Suprapubic skin (tissue), 4 donors: ENCODE measurements around the gene ZFHX3. TPM values are rescaled to one million over a fixed set of nuclear protein-coding genes. Genes with fewer than 3 reads are reported as not detected.

Source experiments
- DNase-seq, 2 donors: peaks; one replicate each; pipeline ENCODE4 v3.0.0-alpha.2; 2019; ENCODE audit warnings: low spot score in 2 of 2
- H3K27ac ChIP-seq: fragments of 200-600 bp; sonication (generic); one replicate; pipeline ENCODE4 v1.5.1; 2019
- H3K27me3 ChIP-seq: fragments of 200-600 bp; sonication (generic); one replicate; pipeline ENCODE4 v1.5.1; 2019
- H3K36me3 ChIP-seq: fragments of 200-600 bp; sonication (generic); one replicate; pipeline ENCODE4 v1.5.1; 2019
- H3K4me1 ChIP-seq: fragments of 200-600 bp; sonication (generic); one replicate; pipeline ENCODE4 v1.5.1; 2019
- H3K4me3 ChIP-seq: fragments of 200-600 bp; sonication (generic); one replicate; pipeline ENCODE4 v1.5.1; 2019; ENCODE audit warnings: mild to moderate bottlenecking
- H3K9me3 ChIP-seq: fragments of 200-600 bp; sonication (generic); one replicate; pipeline ENCODE4 v1.5.1; 2019
- EP300 ChIP-seq: sonication (generic); formaldehyde crosslinking; IDR thresholded peaks from one replicate; pipeline ENCODE4 v1.6.1; 2017; ENCODE audit warnings: antibody characterized with exemption
- POLR2A ChIP-seq, 2 donors: fragments of 450-650 bp; IDR thresholded peaks; one replicate each; pipeline ENCODE4 v1.6.1; 2017; ENCODE audit warnings: antibody characterized with exemption in 2 of 2, mild to moderate bottlenecking in 2 of 2, moderate library complexity in 2 of 2
- POLR2AphosphoS5 ChIP-seq, 3 donors: sonication (generic); formaldehyde crosslinking; IDR thresholded peaks; one replicate each; pipeline ENCODE4 v1.6.1; 2017; ENCODE audit warnings: antibody characterized with exemption in 3 of 3
- WGBS: methylation state at CpG from one replicate; pipeline ENCODE4 v1.1.5; 2018; 5-methylcytosine and 5-hydroxymethylcytosine counted together
- total RNA-seq, 4 donors: library from RNA; depleted of rRNA; stranded (reverse); fragments of >200 nt; gene quantifications; one replicate each; pipeline ENCODE4 v1.1.0, GENCODE V29; 2016
- TF ChIP-seq, protein P1 (sequence below), 2 donors: fragments of 200-600 bp in 1 of 2; fragments of 450-650 bp in 1 of 2; sonication (generic) in 1 of 2; IDR thresholded peaks; one replicate each; pipeline ENCODE4 v1.5.1; 2016 to 2019; ENCODE audit warnings: antibody characterized with exemption in 2 of 2, mild to moderate bottlenecking in 1 of 2, moderate library complexity in 1 of 2

The ZFHX3 gene
- total RNA-seq, 4 donors from 2014 or later: 10.4 to 16.1 (median 12.8) TPM

DNA sequence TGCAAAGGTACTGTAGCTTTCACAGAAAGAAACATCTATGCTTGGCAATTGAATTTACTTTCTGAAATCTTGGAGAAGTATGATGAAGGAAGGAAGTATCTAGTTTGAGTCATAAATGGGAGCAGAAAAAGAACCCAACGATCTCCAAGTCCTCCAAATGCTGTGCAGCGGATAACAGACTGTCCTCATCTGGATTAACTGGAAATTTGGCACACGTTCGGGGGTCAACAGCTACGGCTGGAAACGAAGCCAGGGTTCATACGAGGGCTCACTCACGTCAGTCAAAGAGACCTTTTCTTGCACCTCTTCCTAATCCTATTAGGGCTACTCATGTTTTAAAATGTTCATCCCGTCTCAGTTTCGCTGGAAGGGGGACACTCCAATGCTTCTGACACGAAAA, 152.0 kb downstream of the ZFHX3 start:
- Histone ChIP-seq H3K4me1 (peaks cover 3% of the 10 kb centered on the region), H3K27ac (no peak overlapping the region), H3K4me3 (no peak overlapping the region), H3K27me3 (no peaks in the 10 kb centered on the region), H3K36me3 (no peaks in the 10 kb centered on the region), H3K9me3 (no peaks in the 10 kb centered on the region)
- WGBS: 74% methylated on average over 11 of the region's 11 CpGs
- DNase-seq: no peak
- no peak for TF ChIP-seq POLR2A (IDR thresholded peaks at IDR 0.05)
- TF ChIP-seq POLR2AphosphoS5 (IDR thresholded peaks at IDR 0.05): no peak
- no peak for TF ChIP-seq EP300
- TF ChIP-seq, protein P1, sequence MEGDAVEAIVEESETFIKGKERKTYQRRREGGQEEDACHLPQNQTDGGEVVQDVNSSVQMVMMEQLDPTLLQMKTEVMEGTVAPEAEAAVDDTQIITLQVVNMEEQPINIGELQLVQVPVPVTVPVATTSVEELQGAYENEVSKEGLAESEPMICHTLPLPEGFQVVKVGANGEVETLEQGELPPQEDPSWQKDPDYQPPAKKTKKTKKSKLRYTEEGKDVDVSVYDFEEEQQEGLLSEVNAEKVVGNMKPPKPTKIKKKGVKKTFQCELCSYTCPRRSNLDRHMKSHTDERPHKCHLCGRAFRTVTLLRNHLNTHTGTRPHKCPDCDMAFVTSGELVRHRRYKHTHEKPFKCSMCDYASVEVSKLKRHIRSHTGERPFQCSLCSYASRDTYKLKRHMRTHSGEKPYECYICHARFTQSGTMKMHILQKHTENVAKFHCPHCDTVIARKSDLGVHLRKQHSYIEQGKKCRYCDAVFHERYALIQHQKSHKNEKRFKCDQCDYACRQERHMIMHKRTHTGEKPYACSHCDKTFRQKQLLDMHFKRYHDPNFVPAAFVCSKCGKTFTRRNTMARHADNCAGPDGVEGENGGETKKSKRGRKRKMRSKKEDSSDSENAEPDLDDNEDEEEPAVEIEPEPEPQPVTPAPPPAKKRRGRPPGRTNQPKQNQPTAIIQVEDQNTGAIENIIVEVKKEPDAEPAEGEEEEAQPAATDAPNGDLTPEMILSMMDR (IDR thresholded peaks at IDR 0.05): no peak

- Histone ChIP-seq H3K9me3 (no peaks in the 10 kb centered on the region), H3K4me3 (no peak overlapping the region), H3K4me1 (peaks cover 3% of the 10 kb centered on the region), H3K27me3 (no peaks in the 10 kb centered on the region), H3K36me3 (peaks cover 6% of the 10 kb centered on the region), H3K27ac (no peak overlapping the region)
- WGBS: 78% methylated on average over 18 of the region's 18 CpGs
- no peak for DNase-seq
- TF ChIP-seq POLR2AphosphoS5 (IDR thresholded peaks at IDR 0.05) (no peak), POLR2A (IDR thresholded peaks at IDR 0.05) (no peak), EP300 (no peak)
- TF ChIP-seq, protein P1 (IDR thresholded peaks at IDR 0.05): no peak
These were observed 153.4 kb downstream of the ZFHX3 start for GRCh38 chr16:72894293-72895151.

- no peaks in the 10 kb centered on the region for H3K9me3 ChIP-seq
- 88% methylated on average over 8 of the region's 9 CpGs for WGBS
These were observed 156.4 kb downstream of the ZFHX3 start for GRCh38 chr16:72891291-72892227.

DNA sequence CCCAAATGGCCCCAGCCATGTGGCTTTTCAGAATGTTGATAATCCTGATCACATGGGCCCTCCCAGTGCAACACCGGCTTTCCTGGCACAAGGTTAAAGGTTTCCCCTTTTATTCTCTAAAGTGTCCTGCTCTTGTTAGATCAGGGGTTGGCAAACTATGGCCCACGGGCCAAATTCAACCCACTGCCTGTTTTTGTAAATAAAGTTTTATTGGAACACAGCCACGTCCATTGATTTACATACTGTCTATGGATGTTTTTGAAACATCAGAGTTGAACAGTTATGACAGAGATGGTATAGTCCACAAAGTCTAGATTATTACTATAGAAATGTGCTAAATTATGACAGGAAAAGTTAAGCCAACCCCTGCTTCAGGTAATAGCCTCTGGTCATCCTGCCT, 157.3 kb downstream of the ZFHX3 start:
- no peaks in the 10 kb centered on the region for H3K27me3 ChIP-seq
- 96% methylated on average over 3 of the region's 3 CpGs for WGBS
- no peak overlapping the region for H3K27ac ChIP-seq
- no peak for DNase-seq
- H3K4me3 ChIP-seq: no peak overlapping the region
- no peaks in the 10 kb centered on the region for H3K9me3 ChIP-seq
- H3K36me3 ChIP-seq: peaks cover 37% of the 10 kb centered on the region
- TF ChIP-seq, protein P1 (IDR thresholded peaks at IDR 0.05): no peak
- TF ChIP-seq POLR2AphosphoS5 (IDR thresholded peaks at IDR 0.05) (no peak), EP300 (no peak), POLR2A (IDR thresholded peaks at IDR 0.05) (no peak)
- peaks cover 1% of the 10 kb centered on the region for H3K4me1 ChIP-seq

More at GRCh38 chr16:72891291-72892227, 156.4 kb downstream of the ZFHX3 start:
- H3K4me1 ChIP-seq: peaks cover 3% of the 10 kb centered on the region
- no peak overlapping the region for H3K27ac ChIP-seq
- DNase-seq: no peak
- H3K36me3 ChIP-seq: peaks cover 34% of the 10 kb centered on the region
- no peaks in the 10 kb centered on the region for H3K27me3 ChIP-seq
- TF ChIP-seq POLR2A (IDR thresholded peaks at IDR 0.05) (no peak), POLR2AphosphoS5 (IDR thresholded peaks at IDR 0.05) (no peak), EP300 (no peak)
- TF ChIP-seq, protein P1 (IDR thresholded peaks at IDR 0.05): no peak
- H3K4me3 ChIP-seq: no peak overlapping the region
